GM13976 (cell line): ENCODE measurements around the gene CLOCK.
"Not testable (repeated sequence)": the region's sequence is repeated elsewhere in the genome, so short reads cannot be mapped to it uniquely, and the experiment has no call there.

Experiments
- DNase-seq: peaks from one replicate; pipeline ENCODE4 v3.0.0; 2012; ENCODE audit warnings: low spot score
- in situ Hi-C: fragments of 300-500 bp; cut with MboI; formaldehyde crosslinking; loops from one replicate; pipeline ENCODE4 v1.12.0; 2022; ENCODE audit warnings: low sequenced_read_pairs, mixed read lengths, inconsistent platforms; ENCODE audit not compliant: unreplicated experiment
- TF ChIP-seq, protein P1 (sequence below): IDR thresholded peaks from 2 replicates; pipeline ENCODE4 v1.5.1; 2012; ENCODE audit warnings: borderline replicate concordance, mild to moderate bottlenecking; ENCODE audit not compliant: insufficient read depth; ENCODE audit errors: extremely low read depth, missing control alignments, control extremely low read depth

The CLOCK gene

GRCh38 chr4:55553441-55554201, 6.9 kb upstream of the CLOCK start:
- TF ChIP-seq, protein P1, sequence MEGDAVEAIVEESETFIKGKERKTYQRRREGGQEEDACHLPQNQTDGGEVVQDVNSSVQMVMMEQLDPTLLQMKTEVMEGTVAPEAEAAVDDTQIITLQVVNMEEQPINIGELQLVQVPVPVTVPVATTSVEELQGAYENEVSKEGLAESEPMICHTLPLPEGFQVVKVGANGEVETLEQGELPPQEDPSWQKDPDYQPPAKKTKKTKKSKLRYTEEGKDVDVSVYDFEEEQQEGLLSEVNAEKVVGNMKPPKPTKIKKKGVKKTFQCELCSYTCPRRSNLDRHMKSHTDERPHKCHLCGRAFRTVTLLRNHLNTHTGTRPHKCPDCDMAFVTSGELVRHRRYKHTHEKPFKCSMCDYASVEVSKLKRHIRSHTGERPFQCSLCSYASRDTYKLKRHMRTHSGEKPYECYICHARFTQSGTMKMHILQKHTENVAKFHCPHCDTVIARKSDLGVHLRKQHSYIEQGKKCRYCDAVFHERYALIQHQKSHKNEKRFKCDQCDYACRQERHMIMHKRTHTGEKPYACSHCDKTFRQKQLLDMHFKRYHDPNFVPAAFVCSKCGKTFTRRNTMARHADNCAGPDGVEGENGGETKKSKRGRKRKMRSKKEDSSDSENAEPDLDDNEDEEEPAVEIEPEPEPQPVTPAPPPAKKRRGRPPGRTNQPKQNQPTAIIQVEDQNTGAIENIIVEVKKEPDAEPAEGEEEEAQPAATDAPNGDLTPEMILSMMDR = no peak
- in situ Hi-C loops = no loop called here
- DNase-seq = no peak

- in situ Hi-C loops, DNase-seq: not testable (repeated sequence)
These were observed 5.3 kb upstream of the CLOCK start for GRCh38 chr4:55551964-55552363.

GRCh38 chr4:55549888-55550287, 3.2 kb upstream of the CLOCK start:
- TF ChIP-seq, protein P1 = no peak
- in situ Hi-C loops = no loop called here
- no peak for DNase-seq

- TF ChIP-seq, protein P1 = no peak
- in situ Hi-C loops = no loop called here
- no peak for DNase-seq
These were observed 1.2 kb upstream of the CLOCK start for GRCh38 chr4:55547918-55548317.

DNA sequence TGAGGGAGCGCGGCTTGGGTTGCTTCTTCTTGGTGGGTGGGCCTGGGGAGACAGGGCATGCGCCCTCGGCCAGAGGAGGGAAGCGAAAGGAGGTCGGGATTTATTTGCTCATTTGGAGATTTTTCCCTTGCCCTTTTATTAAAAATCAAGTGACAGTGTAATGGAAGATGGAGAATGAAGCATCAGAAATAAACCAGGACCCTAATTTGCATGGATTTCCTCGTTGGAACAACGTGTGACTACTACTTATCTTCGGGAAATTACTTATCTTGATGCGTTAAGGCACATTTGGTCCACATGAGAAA, 709 bp upstream of the CLOCK start:
- in situ Hi-C loops = no loop called here
- no peak for DNase-seq
- TF ChIP-seq, protein P1 = no peak

DNA sequence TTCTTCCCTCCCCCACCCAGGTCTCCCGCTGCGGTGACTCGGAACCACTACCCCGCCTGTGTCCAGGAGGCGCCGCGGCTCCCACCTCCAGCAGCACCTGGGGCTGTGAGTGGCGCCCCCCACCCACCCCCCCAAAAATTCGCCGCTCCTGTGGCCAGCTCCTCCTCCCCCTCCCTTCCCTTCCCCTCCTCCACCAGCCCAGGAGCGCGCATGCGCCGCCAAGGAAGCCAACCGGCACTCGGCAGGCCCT, 278 bp downstream of the CLOCK start:
- in situ Hi-C loops = no loop called here
- TF ChIP-seq, protein P1 = no peak
- DNase-seq = no peak

DNA sequence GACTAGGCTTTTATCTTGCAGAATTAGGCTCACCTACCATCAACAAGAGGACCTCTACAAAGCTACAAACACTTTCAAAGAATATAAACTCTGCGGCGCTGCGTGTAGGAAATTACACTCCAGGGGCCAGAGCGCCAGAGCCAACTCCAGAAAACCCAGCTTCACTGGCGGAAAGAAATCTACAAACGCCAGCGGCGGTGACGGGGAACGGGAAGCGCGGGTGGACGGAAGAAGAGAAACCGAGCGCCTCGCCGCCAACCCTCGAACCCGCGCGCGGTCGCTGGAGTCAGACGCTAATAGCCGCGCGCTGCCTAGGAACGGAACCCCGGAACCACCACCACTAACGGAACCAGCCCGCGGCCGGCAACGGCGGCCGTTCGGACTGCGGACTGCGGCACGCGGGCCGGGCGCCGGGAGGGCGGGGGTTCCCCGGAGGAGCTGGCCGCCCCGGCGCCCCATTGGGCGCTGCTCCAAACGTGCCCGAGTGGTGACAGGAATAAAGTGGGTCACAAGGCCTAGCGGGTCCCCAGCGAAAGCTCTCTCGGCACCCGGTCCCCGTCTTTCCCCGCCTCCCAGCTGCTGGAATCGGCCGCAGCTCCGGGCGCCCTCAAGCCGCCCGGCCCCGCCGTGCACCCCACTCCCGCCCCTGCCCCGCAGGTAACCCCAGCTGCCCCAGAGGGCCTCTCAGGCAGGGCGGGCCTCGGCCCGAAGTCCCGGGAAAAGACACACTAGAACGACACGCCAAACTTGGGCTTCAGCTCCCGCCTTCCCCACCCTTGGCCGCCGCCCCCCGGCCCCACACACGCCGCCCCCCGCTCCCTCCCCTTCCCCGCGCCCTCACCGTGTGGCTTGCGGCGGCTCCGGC, 836 bp downstream of the CLOCK start:
- TF ChIP-seq, protein P1 = no peak
- DNase-seq = peak; percentile 79
- in situ Hi-C loops = no loop called here
